GM12801 (cell line): ENCODE results near the gene MYO7B.

Experiments used
- TF ChIP-seq, protein P1 (sequence below): IDR thresholded peaks from one replicate; pipeline ENCODE4 v1.5.1; 2011; ENCODE audit warnings: control low read depth; ENCODE audit not compliant: insufficient read length; ENCODE audit errors: extremely low read depth

Gene MYO7B

DNA sequence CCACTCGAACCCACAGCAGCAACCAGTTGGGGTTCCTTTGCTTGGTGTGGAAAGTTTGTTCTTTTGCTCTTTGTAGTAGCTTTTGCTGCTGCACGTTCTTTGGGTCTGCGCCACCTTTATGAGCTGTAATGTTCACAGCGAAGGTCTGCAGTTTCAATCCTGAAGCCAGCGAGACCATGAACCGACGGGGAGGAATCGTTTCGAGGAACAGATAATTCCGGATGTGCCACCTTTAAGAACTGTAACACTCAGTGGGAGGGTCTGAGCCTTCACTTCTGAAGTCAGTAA is 124.8 kb downstream of the MYO7B start:
- TF ChIP-seq, protein P1, sequence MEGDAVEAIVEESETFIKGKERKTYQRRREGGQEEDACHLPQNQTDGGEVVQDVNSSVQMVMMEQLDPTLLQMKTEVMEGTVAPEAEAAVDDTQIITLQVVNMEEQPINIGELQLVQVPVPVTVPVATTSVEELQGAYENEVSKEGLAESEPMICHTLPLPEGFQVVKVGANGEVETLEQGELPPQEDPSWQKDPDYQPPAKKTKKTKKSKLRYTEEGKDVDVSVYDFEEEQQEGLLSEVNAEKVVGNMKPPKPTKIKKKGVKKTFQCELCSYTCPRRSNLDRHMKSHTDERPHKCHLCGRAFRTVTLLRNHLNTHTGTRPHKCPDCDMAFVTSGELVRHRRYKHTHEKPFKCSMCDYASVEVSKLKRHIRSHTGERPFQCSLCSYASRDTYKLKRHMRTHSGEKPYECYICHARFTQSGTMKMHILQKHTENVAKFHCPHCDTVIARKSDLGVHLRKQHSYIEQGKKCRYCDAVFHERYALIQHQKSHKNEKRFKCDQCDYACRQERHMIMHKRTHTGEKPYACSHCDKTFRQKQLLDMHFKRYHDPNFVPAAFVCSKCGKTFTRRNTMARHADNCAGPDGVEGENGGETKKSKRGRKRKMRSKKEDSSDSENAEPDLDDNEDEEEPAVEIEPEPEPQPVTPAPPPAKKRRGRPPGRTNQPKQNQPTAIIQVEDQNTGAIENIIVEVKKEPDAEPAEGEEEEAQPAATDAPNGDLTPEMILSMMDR, result no peak

- TF ChIP-seq, protein P1, result no peak
These were observed 125.7 kb downstream of the MYO7B start for GRCh38 chr2:127661072-127661649.

GRCh38 chr2:127661949-127662510 is 126.5 kb downstream of the MYO7B start:
- TF ChIP-seq, protein P1, result no peak

GRCh38 chr2:127662937-127663565 is 127.6 kb downstream of the MYO7B start:
- TF ChIP-seq, protein P1, result no peak

GRCh38 chr2:127663566-127664064 is 128.1 kb downstream of the MYO7B start:
- TF ChIP-seq, protein P1, result no peak

DNA sequence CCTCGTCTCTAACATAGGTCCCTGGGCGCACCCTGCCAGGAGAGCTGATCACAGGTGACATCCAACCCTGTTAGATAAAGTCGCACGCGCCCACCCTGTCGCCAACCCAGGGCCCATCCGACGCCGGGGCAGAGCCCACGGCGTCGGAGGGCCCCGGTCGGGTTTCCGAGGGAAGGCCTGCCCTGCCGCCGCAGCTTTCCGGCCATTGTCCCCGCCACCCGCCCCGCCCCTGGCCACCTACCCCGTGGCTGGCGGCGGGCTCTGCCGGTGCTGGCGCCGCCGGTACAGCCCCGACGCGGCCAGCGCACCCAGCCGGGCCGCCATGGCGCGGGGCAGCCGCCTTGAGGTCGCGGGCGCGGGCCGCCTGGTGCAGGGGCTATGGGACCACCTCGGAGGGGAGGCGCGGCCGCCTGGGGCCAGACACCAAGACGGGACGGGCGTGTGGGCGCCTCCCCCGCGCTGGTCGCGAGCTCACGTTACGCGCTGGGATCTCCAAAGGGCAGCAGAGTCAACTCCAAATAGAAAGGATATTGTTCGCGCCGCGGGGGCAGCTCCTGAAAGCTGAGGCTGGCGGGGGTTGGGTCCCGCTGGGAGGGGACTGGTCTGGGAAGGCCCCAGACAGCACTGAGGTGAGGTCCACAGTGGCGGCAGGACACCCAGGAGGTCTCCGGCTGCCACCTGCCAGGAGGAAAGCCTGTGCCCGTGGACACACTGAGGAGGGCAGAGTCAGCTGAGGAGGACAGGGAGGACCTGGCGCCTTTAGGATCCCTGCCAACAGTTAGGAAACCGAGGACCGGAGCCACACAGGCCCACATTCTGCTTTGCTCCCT is 128.8 kb downstream of the MYO7B start:
- TF ChIP-seq, protein P1, result no peak

GRCh38 chr2:127664895-127665225 is 129.4 kb downstream of the MYO7B start:
- TF ChIP-seq, protein P1, result no peak
